HL-60 (cell line): ENCODE measurements around the gene ACACB.

Source experiments
- DNase-seq, 2 experiments: peaks; one replicate each; pipeline ENCODE4 v3.0.0-alpha.2; 2010 to 2020; ENCODE audit warnings: low read depth in 1 of 2, low spot score in 1 of 2
- H3K27ac ChIP-seq: fragments of 250-450 bp; sonication (Bioruptor Pico); replicated peaks from 2 replicates; pipeline ENCODE4 v1.5.1; 2020; ENCODE audit warnings: mild to moderate bottlenecking, moderate library complexity
- H3K27me3 ChIP-seq: fragments of 250-450 bp; sonication (Bioruptor Pico); 2 replicates; pipeline ENCODE4 v1.5.1; 2021; ENCODE audit warnings: mild to moderate bottlenecking, moderate library complexity; ENCODE audit not compliant: insufficient read depth, poor library complexity, severe bottlenecking
- H3K4me3 ChIP-seq: replicated peaks from 2 replicates; pipeline ENCODE4 v1.5.1; 2011; ENCODE audit warnings: mild to moderate bottlenecking, control low read depth, low read length; ENCODE audit not compliant: insufficient read depth
- CTCF ChIP-seq: IDR thresholded peaks from one replicate; pipeline ENCODE4 v1.5.1; 2011; ENCODE audit warnings: low read length, control low read depth, inconsistent platforms; ENCODE audit not compliant: insufficient read depth
- GABPA ChIP-seq: IDR thresholded peaks from 2 replicates; pipeline ENCODE4 v1.6.1; 2012; ENCODE audit warnings: low read depth
- POLR2AphosphoS5 ChIP-seq: IDR thresholded peaks from 2 replicates; pipeline ENCODE4 v1.6.1; 2012; ENCODE audit warnings: low read depth
- REST ChIP-seq: IDR thresholded peaks from 2 replicates; pipeline ENCODE4 v1.6.1; 2012; ENCODE audit warnings: low read depth; ENCODE audit not compliant: insufficient replicate concordance
- SPI1 ChIP-seq: IDR thresholded peaks from 2 replicates; pipeline ENCODE4 v1.6.1; 2012; ENCODE audit warnings: low read depth, mild to moderate bottlenecking, borderline replicate concordance
- long read RNA-seq: library from polyadenylated mRNA; unstranded; transcript quantifications from one replicate; pipeline ENCODE4 v2.0.0, GENCODE V29; 2020

ACACB gene
- long read RNA-seq, partial matches to known transcripts = 14 of 30 reads
- long read RNA-seq, other reads (novel, unspliced or antisense) = 16 of 30 reads

GRCh38 chr12:109115758-109116610 lies at the start of gene ACACB:
Gene ACACB (plus strand): TSS chr12:109116587. CDS start chr12:109139406, 22,819 bp downstream.
- no peaks in the 10 kb centered on the region for H3K27me3 ChIP-seq
- H3K27ac ChIP-seq = peak within 1 kb of the TSS; percentile 60
- H3K4me3 ChIP-seq = no peak within 1 kb of the TSS
- peak in 1 of 2 experiments; percentile 80 for DNase-seq
- TF ChIP-seq SPI1 = no peak
- TF ChIP-seq GABPA = no peak
- TF ChIP-seq POLR2AphosphoS5 = peak; percentile 45; the same call in 1 of the 2 replicates

GRCh38 chr12:109069307-109070271 lies 46.8 kb upstream of the ACACB start:
- H3K27ac ChIP-seq = no peak overlapping the region
- TF ChIP-seq SPI1 (no peak), POLR2AphosphoS5 (no peak), GABPA (no peak), CTCF (no peak), REST (no peak)
- H3K27me3 ChIP-seq = no peaks in the 10 kb centered on the region
- no peak overlapping the region for H3K4me3 ChIP-seq
- no peak for DNase-seq

GRCh38 chr12:109074866-109075265 lies 41.5 kb upstream of the ACACB start:
- Histone ChIP-seq H3K4me3 (no peak overlapping the region), H3K27me3 (no peaks in the 10 kb centered on the region), H3K27ac (no peak overlapping the region)
- no peak for TF ChIP-seq GABPA
- no peak for TF ChIP-seq POLR2AphosphoS5
- TF ChIP-seq REST = no peak
- no peak for TF ChIP-seq SPI1
- DNase-seq = no peak

- TF ChIP-seq CTCF (no peak), SPI1 (no peak), GABPA (no peak), POLR2AphosphoS5 (no peak), REST (no peak)
- Histone ChIP-seq H3K27me3 (no peaks in the 10 kb centered on the region), H3K27ac (no peak overlapping the region), H3K4me3 (no peak overlapping the region)
- DNase-seq = no peak
Measured at GRCh38 chr12:109082751-109083150, 33.6 kb upstream of the ACACB start.
